Osteoblast (primary cell): ENCODE measurements around the gene MMP28. TPM values are rescaled to one million over a fixed set of nuclear protein-coding genes. Genes with fewer than 3 reads are reported as not detected.
A peak's percentile ranks its signal among the peaks of the same experiment; 100 is the strongest.

ENCODE experiments used
- DNase-seq: peaks from one replicate; pipeline ENCODE4 v3.0.0; 2011; ENCODE audit warnings: low spot score, mixed read lengths; ENCODE audit not compliant: insufficient read length; ENCODE audit errors: missing footprints
- H2AFZ ChIP-seq: 2 replicates; pipeline ENCODE4 v1.6.0; 2011; ENCODE audit warnings: mild to moderate bottlenecking, low read length
- H3K27ac ChIP-seq: 2 replicates; pipeline ENCODE4 v1.5.1; 2011; ENCODE audit warnings: mild to moderate bottlenecking, low read depth, low read length, moderate library complexity
- H3K27me3 ChIP-seq: 2 replicates; pipeline ENCODE4 v1.6.0; 2012; ENCODE audit warnings: mild to moderate bottlenecking, control low read depth, inconsistent platforms, low read length, moderate library complexity; ENCODE audit not compliant: insufficient read depth
- H3K36me3 ChIP-seq: 2 replicates; pipeline ENCODE4 v1.5.1; 2011; ENCODE audit warnings: mild to moderate bottlenecking, low read length, control low read depth, moderate library complexity; ENCODE audit not compliant: insufficient read depth
- H3K4me1 ChIP-seq: 2 replicates; pipeline ENCODE4 v1.5.1; 2011; ENCODE audit warnings: mild to moderate bottlenecking, low read length, control low read depth, moderate library complexity; ENCODE audit not compliant: insufficient read depth
- H3K4me2 ChIP-seq: 2 replicates; pipeline ENCODE4 v1.6.0; 2011; ENCODE audit warnings: mild to moderate bottlenecking, low read length; ENCODE audit not compliant: insufficient read depth
- H3K4me3 ChIP-seq: fragments of 200-600 bp; sonication (generic); 3 replicates; pipeline ENCODE4 v1.5.1; 2012; ENCODE audit warnings: mild to moderate bottlenecking, low read length, inconsistent platforms; ENCODE audit not compliant: insufficient read depth
- H3K79me2 ChIP-seq: 2 replicates; pipeline ENCODE4 v1.6.0; 2012; ENCODE audit warnings: mild to moderate bottlenecking, low read length, control low read depth, inconsistent platforms; ENCODE audit not compliant: insufficient read depth
- H3K9me3 ChIP-seq: 2 replicates; pipeline ENCODE4 v1.5.1; 2011; ENCODE audit warnings: low read depth, low read length, control low read depth
- H4K20me1 ChIP-seq: 2 replicates; pipeline ENCODE4 v1.6.0; 2012; ENCODE audit warnings: mild to moderate bottlenecking, low read length, control low read depth; ENCODE audit not compliant: insufficient read depth
- CTCF ChIP-seq: IDR thresholded peaks from 2 replicates; pipeline ENCODE4 v1.5.1; 2011; ENCODE audit warnings: mild to moderate bottlenecking, low read depth, low read length, moderate library complexity; ENCODE audit errors: extremely low read depth
- total RNA-seq: library from RNA; depleted of rRNA; stranded (reverse); fragments of >200 nt; gene quantifications from 2 replicates; pipeline ENCODE4 v1.2.3, GENCODE V29; 2012

Gene MMP28
- total RNA-seq, 1 donor = 1.8 TPM

DNA sequence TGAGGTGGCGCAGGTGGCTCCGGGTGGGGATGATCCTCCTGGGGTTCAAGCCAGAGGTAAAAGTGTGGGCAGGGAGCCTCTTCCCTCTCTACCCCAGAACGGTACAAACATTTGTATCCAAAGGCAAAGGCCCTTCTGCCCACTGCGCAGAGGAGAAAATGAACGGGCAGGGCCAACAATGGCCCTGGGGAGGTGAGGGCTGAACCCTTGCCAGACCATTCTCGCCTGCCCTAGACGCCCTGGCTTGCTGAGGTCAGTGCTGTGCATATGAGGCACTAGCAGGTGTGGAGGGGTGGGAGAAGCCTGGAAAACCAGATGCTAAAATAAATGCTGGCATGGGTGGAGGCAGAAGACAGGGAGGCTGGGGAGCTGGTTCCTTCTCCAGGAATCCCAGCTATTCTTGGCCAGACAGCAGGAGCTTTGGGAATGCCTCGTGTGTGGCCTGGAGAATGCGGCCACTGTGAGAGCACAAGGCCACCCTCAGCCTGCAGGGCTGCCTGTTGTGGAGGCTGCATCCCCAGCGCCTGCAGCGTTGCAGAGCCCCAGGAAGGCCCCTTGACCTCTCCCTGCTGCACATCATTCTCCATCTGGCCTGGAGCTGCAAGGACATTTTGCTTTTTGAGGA, 30.2 kb downstream of the MMP28 start:
- no peaks in the 10 kb centered on the region for H3K9me3 ChIP-seq
- no peak overlapping the region for H2AFZ ChIP-seq
- no peaks in the 10 kb centered on the region for H3K79me2 ChIP-seq
- peaks cover 5% of the 10 kb centered on the region for H3K4me1 ChIP-seq
- no peak for TF ChIP-seq CTCF
- no peak overlapping the region for H3K4me2 ChIP-seq
- H3K4me3 ChIP-seq = no peak overlapping the region
- peak; percentile 92 for DNase-seq
- no peak overlapping the region for H3K27ac ChIP-seq
- no peaks in the 10 kb centered on the region for H3K36me3 ChIP-seq
- H3K27me3 ChIP-seq = peaks cover 25% of the 10 kb centered on the region
- no peaks in the 10 kb centered on the region for H4K20me1 ChIP-seq

DNA sequence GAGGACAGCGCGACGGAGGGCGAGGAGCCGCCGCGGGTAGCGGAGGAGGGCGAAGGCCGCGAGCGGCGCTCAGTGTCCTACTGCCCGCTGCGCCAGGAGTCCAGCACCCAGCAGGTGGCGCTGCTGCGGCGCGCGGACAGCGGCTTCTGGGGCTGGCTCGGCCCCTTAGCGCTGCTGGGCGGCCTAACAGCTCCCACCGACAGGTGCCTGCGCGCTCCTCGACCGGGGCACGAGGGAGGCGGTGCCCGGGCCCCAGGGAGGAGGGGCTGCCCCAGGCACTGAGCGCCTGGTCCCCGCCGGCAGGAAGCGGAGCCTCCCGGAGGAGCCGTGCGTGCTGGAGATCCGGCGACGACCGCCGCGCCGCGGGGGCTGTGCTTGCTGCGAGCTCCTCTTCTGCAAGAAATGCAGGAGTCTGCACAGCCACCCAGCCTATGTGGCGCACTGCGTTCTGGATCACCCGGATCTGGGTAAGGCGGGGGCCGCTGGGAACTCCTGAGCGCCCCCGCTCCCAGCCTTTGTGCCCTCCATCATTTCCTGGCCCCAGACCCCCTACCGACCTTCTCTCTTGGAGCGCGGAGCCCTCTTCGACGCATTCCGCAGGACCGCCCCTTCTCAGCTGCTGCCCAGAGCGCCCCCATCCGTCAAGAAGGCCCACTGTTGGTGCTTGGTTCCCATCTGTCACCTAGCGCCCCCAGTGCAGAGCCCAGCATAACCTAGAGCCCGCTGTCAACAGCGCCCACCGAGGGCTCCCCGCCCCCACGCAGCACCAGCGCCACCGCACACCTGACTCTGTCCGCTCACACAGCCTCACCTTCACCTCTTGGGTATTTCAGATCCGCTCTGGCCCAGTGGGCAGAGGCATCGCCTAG, 31.1 kb downstream of the MMP28 start:
- Histone ChIP-seq H3K4me1 (peaks cover 5% of the 10 kb centered on the region), H4K20me1 (no peaks in the 10 kb centered on the region), H3K27me3 (peaks cover 25% of the 10 kb centered on the region), H3K9me3 (no peaks in the 10 kb centered on the region), H2AFZ (peak overlapping the region; percentile 85), H3K79me2 (no peaks in the 10 kb centered on the region), H3K27ac (no peak overlapping the region), H3K4me2 (peak overlapping the region; percentile 79), H3K36me3 (no peaks in the 10 kb centered on the region), H3K4me3 (peak overlapping the region; percentile 62)
- DNase-seq = peak; percentile 100
- peak; percentile 75 for TF ChIP-seq CTCF

DNA sequence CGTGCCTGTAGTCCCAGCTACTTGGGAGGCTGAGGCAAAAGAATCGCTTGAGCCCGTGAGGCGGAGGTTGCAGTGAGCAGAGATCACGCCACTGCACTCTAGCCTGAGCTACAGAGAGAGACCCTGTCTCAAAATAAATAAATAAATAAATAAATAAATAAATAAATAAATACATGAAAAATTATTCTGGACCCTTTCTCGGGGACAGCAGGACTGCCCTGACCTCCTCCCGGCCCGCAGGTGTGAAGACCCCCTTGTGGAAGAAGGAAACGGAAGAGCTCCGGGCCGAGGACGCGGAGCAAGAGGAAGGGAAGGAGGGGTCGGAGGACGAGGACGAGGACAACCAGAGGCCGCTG, 31.7 kb downstream of the MMP28 start:
- peaks cover 5% of the 10 kb centered on the region for H3K4me1 ChIP-seq

More for the DNA sequence above, 31.7 kb downstream of the MMP28 start:
- H4K20me1 ChIP-seq = no peaks in the 10 kb centered on the region
- no peak overlapping the region for H3K27ac ChIP-seq
- peaks cover 25% of the 10 kb centered on the region for H3K27me3 ChIP-seq
- peak overlapping the region; percentile 79 for H3K4me2 ChIP-seq
- H3K4me3 ChIP-seq = peak overlapping the region; percentile 62
- TF ChIP-seq CTCF = no peak
- H2AFZ ChIP-seq = peak overlapping the region; percentile 85
- H3K9me3 ChIP-seq = no peaks in the 10 kb centered on the region
- DNase-seq = no peak
- no peaks in the 10 kb centered on the region for H3K79me2 ChIP-seq
- no peaks in the 10 kb centered on the region for H3K36me3 ChIP-seq
